Stomach (tissue), 4 donors: ENCODE results near the gene ABCA1.

ENCODE experiments used
- POLR2A ChIP-seq, 4 donors: fragments of 450-650 bp; IDR thresholded peaks; one replicate each; pipeline ENCODE4 v1.6.1; 2016; ENCODE audit warnings: antibody characterized with exemption in 4 of 4, control low read depth in 2 of 4, mild to moderate bottlenecking in 1 of 4, moderate library complexity in 1 of 4
- TF ChIP-seq, protein P1 (sequence below), 7 experiments: fragments of 450-650 bp in 4 of 7; fragments of 200-600 bp in 3 of 7; sonication (generic) in 3 of 7; IDR thresholded peaks; one replicate each; pipeline ENCODE4 v1.5.1; 2016 to 2019; ENCODE audit warnings: antibody characterized with exemption in 7 of 7, control low read depth in 2 of 7, mild to moderate bottlenecking in 1 of 7

DNA sequence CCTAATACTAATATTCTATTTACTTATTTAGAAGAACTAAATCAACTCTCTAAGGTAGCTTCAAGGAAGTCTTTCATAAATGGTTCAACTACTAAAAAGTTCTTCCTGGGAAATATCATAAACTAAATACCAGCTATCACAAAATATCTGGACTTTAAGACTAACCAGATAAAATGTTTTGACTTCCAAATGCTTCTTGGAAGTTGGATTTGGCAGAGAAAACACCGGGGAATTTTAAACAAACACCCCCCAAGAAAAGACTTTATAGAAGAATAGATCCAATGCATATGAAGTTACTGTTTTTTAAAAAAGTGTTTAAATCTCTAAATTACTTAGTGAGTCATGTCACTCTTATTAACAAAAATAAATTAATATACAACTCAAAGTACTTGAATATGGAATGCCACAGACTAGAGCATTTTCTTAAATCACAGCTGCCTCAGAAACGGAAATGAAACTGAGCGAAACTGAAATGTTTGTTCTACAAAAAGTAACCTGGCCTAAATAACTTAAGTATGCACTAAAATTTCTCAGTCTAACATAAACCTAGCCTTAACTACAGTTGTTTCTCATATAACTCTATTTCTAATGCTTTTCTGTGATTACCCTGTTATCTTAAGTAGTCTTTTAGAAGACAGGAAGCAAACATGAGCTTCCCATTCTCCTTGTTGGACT, 6.8 kb downstream of the ABCA1 start:
- TF ChIP-seq, protein P1, sequence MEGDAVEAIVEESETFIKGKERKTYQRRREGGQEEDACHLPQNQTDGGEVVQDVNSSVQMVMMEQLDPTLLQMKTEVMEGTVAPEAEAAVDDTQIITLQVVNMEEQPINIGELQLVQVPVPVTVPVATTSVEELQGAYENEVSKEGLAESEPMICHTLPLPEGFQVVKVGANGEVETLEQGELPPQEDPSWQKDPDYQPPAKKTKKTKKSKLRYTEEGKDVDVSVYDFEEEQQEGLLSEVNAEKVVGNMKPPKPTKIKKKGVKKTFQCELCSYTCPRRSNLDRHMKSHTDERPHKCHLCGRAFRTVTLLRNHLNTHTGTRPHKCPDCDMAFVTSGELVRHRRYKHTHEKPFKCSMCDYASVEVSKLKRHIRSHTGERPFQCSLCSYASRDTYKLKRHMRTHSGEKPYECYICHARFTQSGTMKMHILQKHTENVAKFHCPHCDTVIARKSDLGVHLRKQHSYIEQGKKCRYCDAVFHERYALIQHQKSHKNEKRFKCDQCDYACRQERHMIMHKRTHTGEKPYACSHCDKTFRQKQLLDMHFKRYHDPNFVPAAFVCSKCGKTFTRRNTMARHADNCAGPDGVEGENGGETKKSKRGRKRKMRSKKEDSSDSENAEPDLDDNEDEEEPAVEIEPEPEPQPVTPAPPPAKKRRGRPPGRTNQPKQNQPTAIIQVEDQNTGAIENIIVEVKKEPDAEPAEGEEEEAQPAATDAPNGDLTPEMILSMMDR (IDR thresholded peaks at IDR 0.05) = no peak
- TF ChIP-seq POLR2A (IDR thresholded peaks at IDR 0.05) = no peak
